H9 (cell line): ENCODE measurements around the gene SH3RF3. TPM values are rescaled to one million over a fixed set of nuclear protein-coding genes. Genes with fewer than 3 reads are reported as not detected.

Experiments
- DNase-seq: peaks from one replicate; pipeline ENCODE4 v3.0.0-alpha.2; 2017
- H2AFZ ChIP-seq: one replicate; pipeline ENCODE4 v1.6.1; 2013; ENCODE audit warnings: mild to moderate bottlenecking, low read length, control low read depth, moderate library complexity
- H2AK5ac ChIP-seq: 2 replicates; pipeline ENCODE4 v1.6.1; 2013; ENCODE audit warnings: low read length, control low read depth, mixed read lengths; ENCODE audit not compliant: insufficient read length
- H2BK120ac ChIP-seq: one replicate; pipeline ENCODE4 v1.6.1; 2013; ENCODE audit warnings: low read depth, mild to moderate bottlenecking, low read length, control low read depth, inconsistent platforms; ENCODE audit not compliant: poor library complexity, severe bottlenecking
- H2BK12ac ChIP-seq: 2 replicates; pipeline ENCODE4 v1.6.1; 2013; ENCODE audit warnings: low read length, control low read depth, mixed read lengths, low read depth; ENCODE audit not compliant: insufficient read length
- H2BK15ac ChIP-seq: 2 replicates; pipeline ENCODE4 v1.6.1; 2013; ENCODE audit warnings: low read depth, low read length, control low read depth
- H2BK20ac ChIP-seq: one replicate; pipeline ENCODE4 v1.6.1; 2013; ENCODE audit warnings: low read depth, mild to moderate bottlenecking, low read length, control low read depth, inconsistent platforms; ENCODE audit not compliant: poor library complexity, severe bottlenecking
- H2BK5ac ChIP-seq: 2 replicates; pipeline ENCODE4 v1.6.1; 2013; ENCODE audit warnings: low read length, control low read depth, mixed read lengths; ENCODE audit not compliant: insufficient read length
- H3K14ac ChIP-seq: 2 replicates; pipeline ENCODE4 v1.6.1; 2013; ENCODE audit warnings: low read length, control low read depth; ENCODE audit not compliant: insufficient read depth
- H3K18ac ChIP-seq: 2 replicates; pipeline ENCODE4 v1.6.1; 2013; ENCODE audit warnings: low read depth, mild to moderate bottlenecking, mixed read lengths, low read length, control low read depth; ENCODE audit not compliant: insufficient read length
- H3K23ac ChIP-seq: 2 replicates; pipeline ENCODE4 v1.6.1; 2013; ENCODE audit warnings: low read length, control low read depth, mixed read lengths, low read depth; ENCODE audit not compliant: insufficient read length
- H3K23me2 ChIP-seq: 2 replicates; pipeline ENCODE4 v1.6.1; 2013; ENCODE audit warnings: low read depth, mild to moderate bottlenecking, mixed read lengths, low read length, control low read depth; ENCODE audit not compliant: insufficient read length, poor library complexity, severe bottlenecking
- H3K27ac ChIP-seq: 2 replicates; pipeline ENCODE4 v1.5.1; 2013; ENCODE audit warnings: low read length, control low read depth, mixed read lengths, low read depth; ENCODE audit not compliant: insufficient read length
- H3K27me3 ChIP-seq: 2 replicates; pipeline ENCODE4 v1.6.1; 2013; ENCODE audit warnings: low read length, control low read depth, inconsistent platforms; ENCODE audit not compliant: insufficient read depth
- H3K4ac ChIP-seq: 2 replicates; pipeline ENCODE4 v1.6.1; 2013; ENCODE audit warnings: low read depth, mild to moderate bottlenecking, control low read depth, inconsistent platforms, low read length, moderate library complexity
- H3K4me1 ChIP-seq: 2 replicates; pipeline ENCODE4 v1.6.1; 2013; ENCODE audit warnings: low read length, control low read depth, inconsistent platforms; ENCODE audit not compliant: insufficient read depth
- H3K4me2 ChIP-seq: 2 replicates; pipeline ENCODE4 v1.6.1; 2013; ENCODE audit warnings: low read length, control low read depth, mixed read lengths; ENCODE audit not compliant: insufficient read length, insufficient read depth
- H3K56ac ChIP-seq: 2 replicates; pipeline ENCODE4 v1.6.1; 2013; ENCODE audit warnings: low read depth, mild to moderate bottlenecking, mixed read lengths, low read length, control low read depth; ENCODE audit not compliant: insufficient read length
- H3K79me1 ChIP-seq: 2 replicates; pipeline ENCODE4 v1.6.1; 2013; ENCODE audit warnings: low read depth, mild to moderate bottlenecking, moderate library complexity, low read length, control low read depth, inconsistent platforms; ENCODE audit not compliant: insufficient read depth, poor library complexity, severe bottlenecking
- H3K79me2 ChIP-seq: 2 replicates; pipeline ENCODE4 v1.6.1; 2013; ENCODE audit warnings: low read length, control low read depth, inconsistent platforms; ENCODE audit not compliant: insufficient read depth
- H3K9ac ChIP-seq: 2 replicates; pipeline ENCODE4 v1.6.1; 2013; ENCODE audit warnings: low read length, control low read depth, mixed read lengths; ENCODE audit not compliant: insufficient read length; ENCODE audit errors: extremely low read depth
- H3K9me3 ChIP-seq: one replicate; pipeline ENCODE4 v1.6.1; 2013; ENCODE audit warnings: low read depth, low read length, inconsistent platforms; ENCODE audit not compliant: control insufficient read depth
- H3T11ph ChIP-seq: one replicate; pipeline ENCODE4 v1.6.1; 2013; ENCODE audit warnings: mild to moderate bottlenecking, low read length, control low read depth, inconsistent platforms
- H4K20me1 ChIP-seq: one replicate; pipeline ENCODE4 v1.6.1; 2013; ENCODE audit not compliant: control insufficient read depth, insufficient read length, insufficient read depth
- H4K5ac ChIP-seq: 2 replicates; pipeline ENCODE4 v1.6.1; 2013; ENCODE audit warnings: low read depth, mild to moderate bottlenecking, mixed read lengths, low read length, control low read depth; ENCODE audit not compliant: insufficient read length
- H4K8ac ChIP-seq: replicated peaks from 2 replicates; pipeline ENCODE4 v1.6.1; 2013; ENCODE audit warnings: low read length, control low read depth, mixed read lengths, low read depth; ENCODE audit not compliant: insufficient read length
- H4K91ac ChIP-seq: 2 replicates; pipeline ENCODE4 v1.6.1; 2013; ENCODE audit warnings: low read depth, mild to moderate bottlenecking, moderate library complexity, mixed read lengths, low read length, control low read depth; ENCODE audit not compliant: insufficient read length
- H3K27ac Mint-ChIP-seq, 3 experiments: 2 replicates in 2 of 3; 3 replicates in 1 of 3; pipeline ENCODE4 v1.8.0; 2020 to 2021; ENCODE audit warnings: mixed read lengths in 3 of 3, mild to moderate bottlenecking in 1 of 3, moderate library complexity in 1 of 3
- H3K27me3 Mint-ChIP-seq: 2 replicates; pipeline ENCODE4 v1.8.0; 2021; ENCODE audit warnings: low read depth, mild to moderate bottlenecking, moderate library complexity, mixed read lengths
- H3K36me3 Mint-ChIP-seq, 3 experiments: 2 replicates in 2 of 3; 3 replicates in 1 of 3; pipeline ENCODE4 v1.8.0; 2020 to 2021; ENCODE audit warnings: low read depth in 3 of 3, mixed read lengths in 3 of 3; ENCODE audit not compliant: insufficient read depth in 1 of 3
- H3K4me1 Mint-ChIP-seq, 2 experiments: 2 replicates each; pipeline ENCODE4 v1.8.0; 2020; ENCODE audit warnings: mixed read lengths in 2 of 2
- H3K4me3 Mint-ChIP-seq, 2 experiments: 2 replicates in 1 of 2; 3 replicates in 1 of 2; pipeline ENCODE4 v1.8.0; 2020 to 2021; ENCODE audit warnings: mild to moderate bottlenecking in 2 of 2, mixed read lengths in 2 of 2, moderate library complexity in 1 of 2
- H3K9me3 Mint-ChIP-seq, 2 experiments: 2 replicates in 1 of 2; 3 replicates in 1 of 2; pipeline ENCODE4 v1.8.0; 2020; ENCODE audit warnings: mild to moderate bottlenecking in 2 of 2, mixed read lengths in 2 of 2, moderate library complexity in 1 of 2
- CTCF ChIP-seq: fragments of 200-600 bp; sonication (generic); conservative IDR thresholded peaks from 3 replicates; pipeline ENCODE4 v1.8.0; 2021; ENCODE audit warnings: antibody characterized with exemption, mild to moderate bottlenecking
- WGBS: extraction: QIAGEN DNeasy Blood & Tissue Kit; methylation state at CpG from one replicate; pipeline ENCODE4 v1.1.7; 2013; ENCODE audit warnings: missing lambda C conversion rate, low lambda C conversion rate, mixed read lengths; ENCODE audit not compliant: insufficient read length; ENCODE audit errors: extremely low coverage; 5-methylcytosine and 5-hydroxymethylcytosine counted together
- total RNA-seq: library from RNA; stranded (reverse); gene quantifications from 2 replicates; pipeline ENCODE4 v1.2.1, GENCODE V29; 2021

SH3RF3 gene
- total RNA-seq, 1 experiment from 2014 or later, result 0.46 TPM

- peaks cover 2% of the 10 kb centered on the region for H3K27me3 Mint-ChIP-seq
- Histone ChIP-seq H3K27ac (no peak overlapping the region), H3K4me2 (no peak overlapping the region), H3K79me1 (no peaks in the 10 kb centered on the region), H3K27me3 (no peaks in the 10 kb centered on the region), H3K14ac (no peak overlapping the region), H2BK120ac (no peak overlapping the region), H2BK15ac (no peak overlapping the region), H3T11ph (no peak overlapping the region), H3K4me1 (no peaks in the 10 kb centered on the region), H3K9ac (no peak overlapping the region), H4K91ac (no peak overlapping the region), H4K5ac (no peak overlapping the region), H4K20me1 (no peaks in the 10 kb centered on the region), H3K18ac (no peak overlapping the region), H3K79me2 (no peaks in the 10 kb centered on the region), H2BK20ac (no peak overlapping the region), H3K23me2 (no peaks in the 10 kb centered on the region), H3K9me3 (no peaks in the 10 kb centered on the region), H2BK12ac (no peak overlapping the region), H3K56ac (no peak overlapping the region), H3K4ac (no peak overlapping the region), H2AK5ac (no peak overlapping the region), H3K23ac (no peak overlapping the region), H4K8ac (no peak overlapping the region), H2AFZ (no peak overlapping the region), H2BK5ac (no peak overlapping the region)
- no CpG with 5 or more reads among the region's 3 CpGs for WGBS
- TF ChIP-seq CTCF, result no peak
- no peak overlapping the region for H3K27ac Mint-ChIP-seq
- H3K9me3 Mint-ChIP-seq, result peaks cover 13 to 18% of the 10 kb centered on the region in 2 experiments; a peak in 4 of 5 replicates
- H3K4me1 Mint-ChIP-seq, result peaks cover 0 to 7% of the 10 kb centered on the region in 2 experiments; a peak in 1 of 4 replicates
- peaks cover 5 to 16% (median 8%) of the 10 kb centered on the region in 3 experiments; a peak in 6 of 7 replicates for H3K36me3 Mint-ChIP-seq
- H3K4me3 Mint-ChIP-seq, result no peak overlapping the region
- DNase-seq, result no peak
Measured at GRCh38 chr2:109184368-109184767, 55.4 kb downstream of the SH3RF3 start.
